GM10266 (cell line): ENCODE data around the gene KIAA1671.

ENCODE experiments used
- DNase-seq: peaks from one replicate; pipeline ENCODE4 v3.0.0; 2012; ENCODE audit errors: extremely low spot score
- CTCF ChIP-seq: IDR thresholded peaks from 2 replicates; pipeline ENCODE4 v1.5.1; 2012; ENCODE audit warnings: mild to moderate bottlenecking, low read depth; ENCODE audit not compliant: control insufficient read depth, insufficient read depth; ENCODE audit errors: missing control alignments

Gene KIAA1671

GRCh38 chr22:25000686-25001085 lies 48.2 kb downstream of the KIAA1671 start:
- DNase-seq: no peak
- TF ChIP-seq CTCF: no peak

GRCh38 chr22:25002241-25002985 lies 49.9 kb downstream of the KIAA1671 start:
- no peak for DNase-seq
- TF ChIP-seq CTCF: no peak

- TF ChIP-seq CTCF: no peak
- DNase-seq: no peak
Observed at GRCh38 chr22:25006354-25006753, 53.8 kb downstream of the KIAA1671 start.

GRCh38 chr22:25007444-25008106 lies 55.1 kb downstream of the KIAA1671 start:
- no peak for DNase-seq
- no peak for TF ChIP-seq CTCF

- TF ChIP-seq CTCF: no peak
- no peak for DNase-seq
Observed at GRCh38 chr22:25008666-25009065, 56.1 kb downstream of the KIAA1671 start.

- TF ChIP-seq CTCF: no peak
- no peak for DNase-seq
Observed at GRCh38 chr22:25012741-25013143, 60.2 kb downstream of the KIAA1671 start.

- no peak for TF ChIP-seq CTCF
- no peak for DNase-seq
Observed at GRCh38 chr22:25013607-25014006, 61.1 kb downstream of the KIAA1671 start.
